SK-N-SH (cell line): ENCODE measurements around the gene MTARC1. TPM values are rescaled to one million over a fixed set of nuclear protein-coding genes. Genes with fewer than 3 reads are reported as not detected.

Source experiments
- CTCF ChIA-PET: fragments of 300-600, 350-600 bp; formaldehyde crosslinking; extraction: SDS; loops from one replicate; lab custom pipeline; 2021; lab: Yijun Ruan, JAX
- POLR2A ChIA-PET: fragments of 350-600 bp; sonication (Branson Sonifier 250); formaldehyde crosslinking; extraction: SDS; loops from one replicate; lab custom pipeline; 2020; ENCODE audit warnings: antibody characterized with exemption, inconsistent platforms; lab: Yijun Ruan, JAX
- DNase-seq: peaks from one replicate; pipeline ENCODE4 v3.0.0; 2012
- H2AFZ ChIP-seq: fragments of 200-600 bp; sonication (generic); 2 replicates; pipeline ENCODE4 v1.8.1; 2016; ENCODE audit warnings: antibody characterized with exemption, mild to moderate bottlenecking, low read depth
- H3F3A ChIP-seq: fragments of 200-600 bp; sonication (generic); replicated peaks from 2 replicates; pipeline ENCODE3; 2016; ENCODE audit warnings: antibody characterized with exemption, mild to moderate bottlenecking; ENCODE audit not compliant: insufficient read depth
- H3K27ac ChIP-seq, 2 experiments: fragments of 200-500 bp in 1 of 2; fragments of 200-600 bp in 1 of 2; sonication (Bioruptor generic) in 1 of 2; sonication (generic), shearing (Covaris generic) in 1 of 2; 2 replicates each; pipeline versions ENCODE4 v1.5.1 to v1.6.1; 2014 to 2016; ENCODE audit warnings: low read depth in 2 of 2, inconsistent platforms in 1 of 2, low read length in 1 of 2, mild to moderate bottlenecking in 1 of 2, mixed read lengths in 1 of 2
- H3K27me3 ChIP-seq: fragments of 200-600 bp; sonication (generic), shearing (Covaris generic); 2 replicates; pipeline ENCODE4 v1.6.1; 2016; ENCODE audit warnings: mixed run types; ENCODE audit not compliant: insufficient read depth
- H3K36me3 ChIP-seq, 2 experiments: fragments of 200-500 bp in 1 of 2; fragments of 200-600 bp in 1 of 2; sonication (Bioruptor generic) in 1 of 2; sonication (generic) in 1 of 2; replicated peaks in 1 of 2; 2 replicates each; pipeline versions ENCODE3 to v1.5.1; 2014 to 2016; ENCODE audit warnings: low read length in 1 of 2, mild to moderate bottlenecking in 1 of 2; ENCODE audit not compliant: insufficient read depth in 2 of 2, control insufficient read depth in 1 of 2
- H3K4me1 ChIP-seq, 2 experiments: fragments of 200-500 bp in 1 of 2; fragments of 200-600 bp in 1 of 2; sonication (Bioruptor generic) in 1 of 2; sonication (generic), shearing (Covaris generic) in 1 of 2; 2 replicates each; pipeline versions ENCODE4 v1.5.1 to v1.6.1; 2014 to 2016; ENCODE audit warnings: low read depth in 1 of 2, low read length in 1 of 2, mixed run types in 1 of 2; ENCODE audit not compliant: insufficient read depth in 2 of 2, control insufficient read depth in 1 of 2
- H3K4me2 ChIP-seq: fragments of 200-600 bp; sonication (generic), shearing (Covaris generic); 2 replicates; pipeline ENCODE4 v1.6.1; 2017; ENCODE audit warnings: mixed run types
- H3K4me3 ChIP-seq, 2 experiments: fragments of 200-500 bp in 1 of 2; fragments of 200-600 bp in 1 of 2; sonication (Bioruptor generic) in 1 of 2; sonication (generic), shearing (Covaris generic) in 1 of 2; 2 replicates each; pipeline versions ENCODE4 v1.5.1 to v1.8.1; 2014 to 2016; ENCODE audit warnings: low read depth in 2 of 2, inconsistent platforms in 1 of 2, low read length in 1 of 2, mild to moderate bottlenecking in 1 of 2, mixed read lengths in 1 of 2, moderate library complexity in 1 of 2
- H3K79me2 ChIP-seq: fragments of 200-600 bp; sonication (generic); 2 replicates; pipeline ENCODE4 v1.8.1; 2017; ENCODE audit warnings: mild to moderate bottlenecking; ENCODE audit not compliant: insufficient read depth
- H3K9ac ChIP-seq: fragments of 200-600 bp; sonication (generic); 2 replicates; pipeline ENCODE4 v1.6.1; 2017; ENCODE audit warnings: mixed run types
- H3K9me2 ChIP-seq: fragments of 200-600 bp; sonication (generic); 2 replicates; pipeline ENCODE4 v1.6.1; 2017; ENCODE audit warnings: mixed run types
- H3K9me3 ChIP-seq: fragments of 200-600 bp; sonication (generic); 2 replicates; pipeline ENCODE4 v1.6.1; 2017; ENCODE audit warnings: mixed run types, mild to moderate bottlenecking, moderate library complexity
- H4K20me1 ChIP-seq: fragments of 200-600 bp; sonication (generic); 2 replicates; pipeline ENCODE4 v1.6.1; 2017; ENCODE audit warnings: mild to moderate bottlenecking, mixed run types; ENCODE audit not compliant: insufficient read depth
- GATA2 ChIP-seq: sonication (generic); formaldehyde crosslinking; IDR thresholded peaks from 2 replicates; pipeline ENCODE4 v1.5.0; 2020; ENCODE audit warnings: mild to moderate bottlenecking, missing genetic modification reagents
- JUND ChIP-seq: IDR thresholded peaks from 2 replicates; pipeline ENCODE4 v1.4.0; 2012
- NRF1 ChIP-seq: IDR thresholded peaks from 2 replicates; pipeline ENCODE4 v1.6.1; 2012; ENCODE audit warnings: low read depth, mild to moderate bottlenecking, low read length
- YY1 ChIP-seq: IDR thresholded peaks from 2 replicates; pipeline ENCODE4 v1.4.0; 2012; ENCODE audit warnings: low read depth, mild to moderate bottlenecking
- WGBS: methylation state at CpG from one replicate; pipeline ENCODE4 v1.1.6; 2017; ENCODE audit warnings: low lambda C conversion rate; 5-methylcytosine and 5-hydroxymethylcytosine counted together
- polyA plus RNA-seq, 3 experiments: library from polyadenylated mRNA; depleted of rRNA; stranded (reverse); fragments of >200 nt; gene quantifications; 2 replicates each; pipeline ENCODE4 v1.2.3, GENCODE V29; 2012
- TF ChIP-seq, protein P1 (sequence below): fragments of 150-350 bp; IDR thresholded peaks from 2 replicates; pipeline ENCODE4 v1.6.1; 2017; ENCODE audit warnings: antibody characterized with exemption, low read length, low read depth, borderline replicate concordance
- TF ChIP-seq, protein P2 (sequence below): IDR thresholded peaks from 2 replicates; pipeline ENCODE4; 2012
- TF ChIP-seq, protein P3 (sequence below): IDR thresholded peaks from 2 replicates; pipeline ENCODE4 v1.4.0; 2012; ENCODE audit warnings: low read depth, borderline replicate concordance

MTARC1 gene
- polyA plus RNA-seq, 1 of the 3 experiments (the other 2 are of a cell fraction), result 6.1 TPM

GRCh38 chr1:220798338-220798737, 11.6 kb downstream of the MTARC1 start:
- H3K4me2 ChIP-seq, result no peak overlapping the region
- ChIA-PET POLR2A (no interaction called here), CTCF (interaction anchor here (0.8 to 2.5 kb wide), 3 partner anchors 11 to 23 kb away, joined by 5 to 12 read pairs (median 8); partner anchors contain the start of gene MTARC1)
- 78% methylated on average over 1 of the region's 2 CpGs for WGBS
- TF ChIP-seq GATA2 (CRISPR knock-in tag) (no peak), NRF1 (no peak), YY1 (no peak)
- TF ChIP-seq, protein P1, sequence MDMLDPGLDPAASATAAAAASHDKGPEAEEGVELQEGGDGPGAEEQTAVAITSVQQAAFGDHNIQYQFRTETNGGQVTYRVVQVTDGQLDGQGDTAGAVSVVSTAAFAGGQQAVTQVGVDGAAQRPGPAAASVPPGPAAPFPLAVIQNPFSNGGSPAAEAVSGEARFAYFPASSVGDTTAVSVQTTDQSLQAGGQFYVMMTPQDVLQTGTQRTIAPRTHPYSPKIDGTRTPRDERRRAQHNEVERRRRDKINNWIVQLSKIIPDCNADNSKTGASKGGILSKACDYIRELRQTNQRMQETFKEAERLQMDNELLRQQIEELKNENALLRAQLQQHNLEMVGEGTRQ, result no peak
- TF ChIP-seq, protein P2, sequence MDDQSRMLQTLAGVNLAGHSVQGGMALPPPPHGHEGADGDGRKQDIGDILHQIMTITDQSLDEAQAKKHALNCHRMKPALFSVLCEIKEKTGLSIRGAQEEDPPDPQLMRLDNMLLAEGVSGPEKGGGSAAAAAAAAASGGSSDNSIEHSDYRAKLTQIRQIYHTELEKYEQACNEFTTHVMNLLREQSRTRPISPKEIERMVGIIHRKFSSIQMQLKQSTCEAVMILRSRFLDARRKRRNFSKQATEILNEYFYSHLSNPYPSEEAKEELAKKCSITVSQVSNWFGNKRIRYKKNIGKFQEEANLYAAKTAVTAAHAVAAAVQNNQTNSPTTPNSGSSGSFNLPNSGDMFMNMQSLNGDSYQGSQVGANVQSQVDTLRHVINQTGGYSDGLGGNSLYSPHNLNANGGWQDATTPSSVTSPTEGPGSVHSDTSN, result no peak
- no peaks in the 10 kb centered on the region for H3K9me3 ChIP-seq
- H3K27ac ChIP-seq, result no peak overlapping the region
- no peaks in the 10 kb centered on the region for H3K9me2 ChIP-seq
- H3K4me3 ChIP-seq, result no peak overlapping the region
- no peak overlapping the region for H3K9ac ChIP-seq
- H3K27me3 ChIP-seq, result no peaks in the 10 kb centered on the region
- H3F3A ChIP-seq, result no peaks in the 10 kb centered on the region
- H3K4me1 ChIP-seq, result no peaks in the 10 kb centered on the region
- DNase-seq, result no peak
- H4K20me1 ChIP-seq, result no peaks in the 10 kb centered on the region
- H2AFZ ChIP-seq, result no peak overlapping the region
- H3K36me3 ChIP-seq, result peaks cover 0 to 26% of the 10 kb centered on the region in 2 experiments
- no peaks in the 10 kb centered on the region for H3K79me2 ChIP-seq

GRCh38 chr1:220800262-220800661, 13.5 kb downstream of the MTARC1 start:
- no peaks in the 10 kb centered on the region for H3F3A ChIP-seq
- H3K4me3 ChIP-seq, result no peak overlapping the region
- CTCF ChIA-PET, result interaction anchor here (1.1 to 2.5 kb wide), 3 partner anchors 10 to 46 kb away, joined by 3 to 12 read pairs (median 5); no protein-coding TSS in a partner anchor
- H3K36me3 ChIP-seq, result peaks cover 0 to 23% of the 10 kb centered on the region in 2 experiments
- no peak for TF ChIP-seq JUND
- TF ChIP-seq, protein P3, sequence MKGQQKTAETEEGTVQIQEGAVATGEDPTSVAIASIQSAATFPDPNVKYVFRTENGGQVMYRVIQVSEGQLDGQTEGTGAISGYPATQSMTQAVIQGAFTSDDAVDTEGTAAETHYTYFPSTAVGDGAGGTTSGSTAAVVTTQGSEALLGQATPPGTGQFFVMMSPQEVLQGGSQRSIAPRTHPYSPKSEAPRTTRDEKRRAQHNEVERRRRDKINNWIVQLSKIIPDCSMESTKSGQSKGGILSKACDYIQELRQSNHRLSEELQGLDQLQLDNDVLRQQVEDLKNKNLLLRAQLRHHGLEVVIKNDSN, result no peak
- TF ChIP-seq, all 33 proteins: peak for 0
- Histone ChIP-seq H3K9me3 (no peaks in the 10 kb centered on the region), H3K4me2 (no peak overlapping the region), H4K20me1 (no peaks in the 10 kb centered on the region), H3K9me2 (no peaks in the 10 kb centered on the region), H3K9ac (no peak overlapping the region), H3K27me3 (no peaks in the 10 kb centered on the region), H3K79me2 (no peaks in the 10 kb centered on the region), H2AFZ (no peak overlapping the region), H3K27ac (no peak overlapping the region), H3K4me1 (no peaks in the 10 kb centered on the region)
- WGBS, result 87% methylated on average over 6 of the region's 6 CpGs
- POLR2A ChIA-PET, result no interaction called here
- DNase-seq, result no peak
